ENCODE results near the gene BCL2L2. TPM values are rescaled to one million over a fixed set of nuclear protein-coding genes. Genes with fewer than 3 reads are reported as not detected.
A peak's percentile ranks its signal among the peaks of the same experiment; 100 is the strongest.

BCL2L2 gene
- total RNA-seq, 1 donor from 2014 or later: 32.6 TPM

GRCh38 chr14:23352506-23353432 is 46.1 kb downstream of the BCL2L2 start, which contains the start of gene SLC22A17:
Gene SLC22A17, minus strand, starts transcription at chr14:23352887.
- peaks cover 14% of the 10 kb centered on the region for H3K4me1 Mint-ChIP-seq (ENCODE audit: low read depth, unreplicated experiment)
- peaks cover 16% of the 10 kb centered on the region for H3K36me3 Mint-ChIP-seq (ENCODE audit: unreplicated experiment)
- peaks cover 19% of the 10 kb centered on the region for H3K9me3 Mint-ChIP-seq (ENCODE audit: unreplicated experiment)
- peaks cover 16% of the 10 kb centered on the region for H3K27me3 Mint-ChIP-seq (ENCODE audit: unreplicated experiment)
- DNase-seq: peak; percentile 88
- peak within 1 kb of the TSS; percentile 92 for H3K4me3 Mint-ChIP-seq (ENCODE audit: unreplicated experiment)
- TF ChIP-seq CTCF (IDR thresholded peaks at IDR 0.05; ENCODE audit: partially characterized antibody, unreplicated experiment): peak; percentile 37
- peak within 1 kb of the TSS; percentile 90 for H3K27ac Mint-ChIP-seq (ENCODE audit: unreplicated experiment)

- Mint-ChIP-seq H3K4me3 (ENCODE audit: unreplicated experiment) (peak overlapping the region; percentile 92), H3K36me3 (ENCODE audit: unreplicated experiment) (peaks cover 16% of the 10 kb centered on the region), H3K9me3 (ENCODE audit: unreplicated experiment) (peaks cover 19% of the 10 kb centered on the region), H3K27me3 (ENCODE audit: unreplicated experiment) (peaks cover 16% of the 10 kb centered on the region), H3K27ac (ENCODE audit: unreplicated experiment) (peak overlapping the region; percentile 0), H3K4me1 (ENCODE audit: low read depth, unreplicated experiment) (peaks cover 14% of the 10 kb centered on the region)
- DNase-seq: no peak
- TF ChIP-seq CTCF (IDR thresholded peaks at IDR 0.05; ENCODE audit: partially characterized antibody, unreplicated experiment): no peak
Measured at GRCh38 chr14:23353433-23353780, 46.8 kb downstream of the BCL2L2 start.

- H3K4me3 Mint-ChIP-seq (ENCODE audit: unreplicated experiment): no peak overlapping the region
- H3K27ac Mint-ChIP-seq (ENCODE audit: unreplicated experiment): no peak overlapping the region
- TF ChIP-seq CTCF (IDR thresholded peaks at IDR 0.05; ENCODE audit: partially characterized antibody, unreplicated experiment): no peak
- H3K9me3 Mint-ChIP-seq (ENCODE audit: unreplicated experiment): peaks cover 19% of the 10 kb centered on the region
- peaks cover 14% of the 10 kb centered on the region for H3K27me3 Mint-ChIP-seq (ENCODE audit: unreplicated experiment)
- H3K36me3 Mint-ChIP-seq (ENCODE audit: unreplicated experiment): peaks cover 16% of the 10 kb centered on the region
- peaks cover 14% of the 10 kb centered on the region for H3K4me1 Mint-ChIP-seq (ENCODE audit: low read depth, unreplicated experiment)
- no peak for DNase-seq
Measured at GRCh38 chr14:23354990-23355389, 48.4 kb downstream of the BCL2L2 start.

GRCh38 chr14:23355871-23356435 is 49.3 kb downstream of the BCL2L2 start:
- TF ChIP-seq CTCF (IDR thresholded peaks at IDR 0.05; ENCODE audit: partially characterized antibody, unreplicated experiment): no peak
- peaks cover 13% of the 10 kb centered on the region for H3K4me1 Mint-ChIP-seq (ENCODE audit: low read depth, unreplicated experiment)
- H3K4me3 Mint-ChIP-seq (ENCODE audit: unreplicated experiment): no peak overlapping the region
- no peak overlapping the region for H3K27ac Mint-ChIP-seq (ENCODE audit: unreplicated experiment)
- peaks cover 15% of the 10 kb centered on the region for H3K27me3 Mint-ChIP-seq (ENCODE audit: unreplicated experiment)
- H3K36me3 Mint-ChIP-seq (ENCODE audit: unreplicated experiment): peaks cover 12% of the 10 kb centered on the region
- DNase-seq: no peak
- H3K9me3 Mint-ChIP-seq (ENCODE audit: unreplicated experiment): peaks cover 15% of the 10 kb centered on the region

- no peak overlapping the region for H3K27ac Mint-ChIP-seq (ENCODE audit: unreplicated experiment)
- TF ChIP-seq CTCF (IDR thresholded peaks at IDR 0.05; ENCODE audit: partially characterized antibody, unreplicated experiment): no peak
- no peak overlapping the region for H3K4me3 Mint-ChIP-seq (ENCODE audit: unreplicated experiment)
- H3K9me3 Mint-ChIP-seq (ENCODE audit: unreplicated experiment): peaks cover 17% of the 10 kb centered on the region
- H3K36me3 Mint-ChIP-seq (ENCODE audit: unreplicated experiment): peaks cover 11% of the 10 kb centered on the region
- DNase-seq: no peak
- peaks cover 13% of the 10 kb centered on the region for H3K4me1 Mint-ChIP-seq (ENCODE audit: low read depth, unreplicated experiment)
- peaks cover 11% of the 10 kb centered on the region for H3K27me3 Mint-ChIP-seq (ENCODE audit: unreplicated experiment)
Measured at GRCh38 chr14:23356662-23357061, 50.0 kb downstream of the BCL2L2 start.
